ENCODE measurements around the gene FAM72B. TPM values are rescaled to one million over a fixed set of nuclear protein-coding genes. Genes with fewer than 3 reads are reported as not detected.
"Not testable (repeated sequence)": the region's sequence is repeated elsewhere in the genome, so short reads cannot be mapped to it uniquely, and the experiment has no call there.

Gene FAM72B
- 8.5 TPM for total RNA-seq
- polyA plus RNA-seq: 3.5 TPM
- long read RNA-seq, donor 1, partial matches to known transcripts: 0 of 3 reads
- long read RNA-seq, donor 1, other reads (novel, unspliced or antisense): 0 of 3 reads
- long read RNA-seq, donor 2, transcript FAM72B-202 (4 exons, 2,396 nt): major isoform, 11 of 12 reads
- long read RNA-seq, donor 2, partial matches to known transcripts: 0 of 12 reads
- long read RNA-seq, donor 2, other reads (novel, unspliced or antisense): 0 of 12 reads
- long read RNA-seq, donor 3, transcript FAM72B-202 (4 exons, 2,396 nt): major isoform, 7 of 7 reads
- long read RNA-seq, donor 3, partial matches to known transcripts: 0 of 7 reads
- long read RNA-seq, donor 3, other reads (novel, unspliced or antisense): 0 of 7 reads
- long read RNA-seq, donor 4, transcript FAM72B-202 (4 exons, 2,396 nt): major isoform, 5 of 5 reads
- long read RNA-seq, donor 4, partial matches to known transcripts: 0 of 5 reads
- long read RNA-seq, donor 4, other reads (novel, unspliced or antisense): 0 of 5 reads
- long read RNA-seq, donor 5, partial matches to known transcripts: 0 of 4 reads
- long read RNA-seq, donor 5, other reads (novel, unspliced or antisense): 0 of 4 reads
- long read RNA-seq, donor 6, transcript FAM72B-202 (4 exons, 2,396 nt): major isoform, 10 of 11 reads
- long read RNA-seq, donor 6, partial matches to known transcripts: 0 of 11 reads
- long read RNA-seq, donor 6, other reads (novel, unspliced or antisense): 0 of 11 reads
- long read RNA-seq, donor 7, transcript FAM72B-202 (4 exons, 2,396 nt): major isoform, 6 of 7 reads
- long read RNA-seq, donor 7, partial matches to known transcripts: 0 of 7 reads
- long read RNA-seq, donor 7, other reads (novel, unspliced or antisense): 0 of 7 reads
- long read RNA-seq, donor 8, partial matches to known transcripts: 0 of 1 reads
- long read RNA-seq, donor 8, other reads (novel, unspliced or antisense): 0 of 1 reads
- long read RNA-seq, donor 9, partial matches to known transcripts: 0 of 1 reads
- long read RNA-seq, donor 9, other reads (novel, unspliced or antisense): 0 of 1 reads
- long read RNA-seq, donor 10, transcript FAM72B-202 (4 exons, 2,396 nt): major isoform, 5 of 7 reads
- long read RNA-seq, donor 10, partial matches to known transcripts: 0 of 7 reads
- long read RNA-seq, donor 10, other reads (novel, unspliced or antisense): 0 of 7 reads

DNA sequence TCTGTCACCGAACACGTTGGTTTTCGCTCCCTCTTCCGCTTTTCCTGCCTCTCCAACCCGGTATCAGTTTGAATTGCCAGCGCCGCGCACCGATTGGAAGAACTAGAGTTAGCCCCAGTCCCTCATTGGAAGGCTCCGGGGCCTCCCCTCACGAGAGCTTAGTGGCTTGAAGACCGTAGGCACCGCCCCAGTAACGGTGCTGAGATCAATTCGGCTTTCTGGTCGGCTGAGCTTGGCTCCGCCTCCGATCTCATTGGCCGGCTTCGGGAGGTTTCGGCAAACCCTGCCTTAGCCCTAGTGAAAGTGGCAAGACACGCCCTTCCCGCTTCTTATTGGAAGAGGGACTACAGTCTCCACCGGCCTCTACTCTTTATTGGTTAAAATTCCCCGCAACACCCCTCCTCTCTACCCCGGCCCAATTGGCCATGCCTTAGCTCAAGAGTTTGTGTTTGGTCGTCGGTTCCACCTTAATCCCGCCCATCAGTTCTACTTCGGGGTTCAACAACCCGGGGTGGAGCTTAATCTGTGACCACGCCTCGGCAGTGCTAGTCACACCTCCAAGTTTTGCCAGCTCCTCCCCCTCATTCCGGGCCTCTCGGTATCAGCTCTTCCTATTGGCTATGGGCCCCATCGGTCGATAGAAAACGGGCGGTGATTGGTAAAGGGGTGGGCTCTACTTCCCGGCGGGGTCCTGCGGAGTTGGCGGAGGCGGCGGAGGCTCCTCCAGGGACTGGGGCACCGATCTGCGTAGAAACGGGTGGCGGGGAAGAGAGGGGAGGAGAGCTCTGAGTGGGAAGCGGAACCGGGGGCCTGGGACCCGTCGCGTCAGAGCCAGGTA is at the start of gene FAM72B, which contains the start of gene SRGAP2C:
FAM72B (minus strand) TSS at position 51 of the 838 bp plus-strand sequence. CDS start 851 bp downstream, outside the sequence.
SRGAP2C (plus strand) TSS at position 686 of the 838 bp plus-strand sequence. CDS start 2,472 bp downstream, outside the sequence.
- under 1% methylated on average over 39 of the region's 54 CpGs for WGBS
- H3K4me3 ChIP-seq (ENCODE audit: low read length in 2 of 2): peak within 1 kb of the TSS; percentile 27 to 43
- not testable (repeated sequence) for H3K4me1 ChIP-seq (ENCODE audit: control insufficient read depth in 2 of 2, insufficient read depth in 2 of 2, low read length in 2 of 2); H3K9me3 ChIP-seq (ENCODE audit: control insufficient read depth in 2 of 2, insufficient read depth in 1 of 2, low read length in 1 of 2); H3K36me3 ChIP-seq (ENCODE audit: control insufficient read depth in 2 of 2, insufficient read depth in 2 of 2, low read length in 1 of 2); H3K27ac ChIP-seq (ENCODE audit: low read depth in 1 of 2, low read length in 1 of 2); H3K27me3 ChIP-seq (ENCODE audit: control insufficient read depth in 2 of 2, insufficient read depth in 1 of 2, low read length in 1 of 2)
- peak; percentile 70 to 97 (median 91) for DNase-seq (ENCODE audit: low read depth in 6 of 9, low spot score in 9 of 9)

- not testable (repeated sequence) for H3K9me3 ChIP-seq (ENCODE audit: control insufficient read depth in 2 of 2, insufficient read depth in 1 of 2, low read length in 1 of 2); H3K27ac ChIP-seq (ENCODE audit: low read depth in 1 of 2, low read length in 1 of 2); H3K4me1 ChIP-seq (ENCODE audit: control insufficient read depth in 2 of 2, insufficient read depth in 2 of 2, low read length in 2 of 2); DNase-seq (ENCODE audit: low read depth in 6 of 9, low spot score in 9 of 9); H3K36me3 ChIP-seq (ENCODE audit: control insufficient read depth in 2 of 2, insufficient read depth in 2 of 2, low read length in 1 of 2); H3K27me3 ChIP-seq (ENCODE audit: control insufficient read depth in 2 of 2, insufficient read depth in 1 of 2, low read length in 1 of 2); H3K4me3 ChIP-seq (ENCODE audit: low read length in 2 of 2)
- WGBS: 40% methylated on average over 1 of the region's 4 CpGs
Measured at GRCh38 chr1:121232445-121233125, 48.4 kb upstream of the FAM72B start.

GRCh38 chr1:121230636-121231035 is 46.5 kb upstream of the FAM72B start:
- H3K4me3 ChIP-seq (ENCODE audit: low read length in 2 of 2); H3K27me3 ChIP-seq (ENCODE audit: control insufficient read depth in 2 of 2, insufficient read depth in 1 of 2, low read length in 1 of 2); DNase-seq (ENCODE audit: low read depth in 6 of 9, low spot score in 9 of 9); H3K9me3 ChIP-seq (ENCODE audit: control insufficient read depth in 2 of 2, insufficient read depth in 1 of 2, low read length in 1 of 2); H3K27ac ChIP-seq (ENCODE audit: low read depth in 1 of 2, low read length in 1 of 2); H3K4me1 ChIP-seq (ENCODE audit: control insufficient read depth in 2 of 2, insufficient read depth in 2 of 2, low read length in 2 of 2); H3K36me3 ChIP-seq (ENCODE audit: control insufficient read depth in 2 of 2, insufficient read depth in 2 of 2, low read length in 1 of 2): not testable (repeated sequence)
- WGBS: 93% methylated on average over 1 of the region's 4 CpGs

GRCh38 chr1:121227544-121228330 is 43.6 kb upstream of the FAM72B start:
- DNase-seq (ENCODE audit: low read depth in 6 of 9, low spot score in 9 of 9); H3K27ac ChIP-seq (ENCODE audit: low read depth in 1 of 2, low read length in 1 of 2); H3K4me3 ChIP-seq (ENCODE audit: low read length in 2 of 2); H3K36me3 ChIP-seq (ENCODE audit: control insufficient read depth in 2 of 2, insufficient read depth in 2 of 2, low read length in 1 of 2); H3K4me1 ChIP-seq (ENCODE audit: control insufficient read depth in 2 of 2, insufficient read depth in 2 of 2, low read length in 2 of 2); H3K27me3 ChIP-seq (ENCODE audit: control insufficient read depth in 2 of 2, insufficient read depth in 1 of 2, low read length in 1 of 2); H3K9me3 ChIP-seq (ENCODE audit: control insufficient read depth in 2 of 2, insufficient read depth in 1 of 2, low read length in 1 of 2): not testable (repeated sequence)
- 92% methylated on average over 4 of the region's 9 CpGs for WGBS

DNA sequence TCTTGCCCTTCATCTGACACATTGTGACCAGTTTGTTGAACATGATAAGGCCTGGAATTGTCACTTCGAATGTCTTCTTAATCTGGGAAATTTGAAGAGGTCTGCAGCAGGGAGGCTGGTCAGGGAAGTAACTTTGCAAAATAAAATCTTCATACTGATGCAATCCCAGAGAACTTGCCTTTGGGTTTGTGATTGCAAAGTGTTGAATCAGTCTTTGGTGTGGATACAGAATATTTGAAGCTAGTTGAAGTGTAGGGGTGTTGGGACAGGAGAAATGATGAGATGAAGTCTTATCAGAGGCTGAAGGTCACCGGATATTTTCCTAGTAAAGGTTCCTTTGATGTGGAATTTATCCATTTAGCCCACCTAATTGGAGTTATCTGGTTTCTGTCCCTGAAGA is 42.8 kb upstream of the FAM72B start:
- H3K27me3 ChIP-seq (ENCODE audit: control insufficient read depth in 2 of 2, insufficient read depth in 1 of 2, low read length in 1 of 2); H3K36me3 ChIP-seq (ENCODE audit: control insufficient read depth in 2 of 2, insufficient read depth in 2 of 2, low read length in 1 of 2); DNase-seq (ENCODE audit: low read depth in 6 of 9, low spot score in 9 of 9); H3K9me3 ChIP-seq (ENCODE audit: control insufficient read depth in 2 of 2, insufficient read depth in 1 of 2, low read length in 1 of 2); H3K27ac ChIP-seq (ENCODE audit: low read depth in 1 of 2, low read length in 1 of 2); H3K4me3 ChIP-seq (ENCODE audit: low read length in 2 of 2); H3K4me1 ChIP-seq (ENCODE audit: control insufficient read depth in 2 of 2, insufficient read depth in 2 of 2, low read length in 2 of 2): not testable (repeated sequence)
- 100% methylated on average over 1 of the region's 2 CpGs for WGBS

DNA sequence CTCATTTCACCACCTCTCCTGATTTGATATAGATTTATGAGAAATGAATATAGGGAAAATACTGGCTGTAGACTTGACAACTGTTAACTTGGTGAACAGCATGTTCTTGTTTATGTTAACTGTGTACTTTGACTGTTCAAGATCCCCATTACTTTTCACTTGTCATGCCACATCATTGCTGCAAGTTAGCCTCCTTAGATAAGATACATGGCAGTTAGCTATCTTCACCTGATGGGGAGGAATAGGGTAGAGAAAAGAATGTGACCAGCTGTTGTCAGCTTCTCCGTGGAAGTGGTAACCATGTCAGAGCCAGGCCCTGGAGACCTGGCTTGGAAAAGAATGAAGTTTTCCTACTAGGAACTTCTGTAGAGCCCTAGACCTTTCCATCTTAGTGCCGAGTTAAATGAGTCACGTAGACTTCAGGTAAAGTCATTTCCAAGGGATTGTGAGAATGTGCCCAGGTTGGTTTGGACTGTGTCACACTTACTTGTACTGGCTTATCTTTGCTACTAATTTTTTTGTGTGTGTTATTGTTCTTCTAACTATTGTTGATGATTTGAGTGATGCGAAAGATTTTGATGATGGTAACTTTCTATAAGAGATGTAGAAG is 42.3 kb upstream of the FAM72B start:
- not testable (repeated sequence) for H3K36me3 ChIP-seq (ENCODE audit: control insufficient read depth in 2 of 2, insufficient read depth in 2 of 2, low read length in 1 of 2); H3K9me3 ChIP-seq (ENCODE audit: control insufficient read depth in 2 of 2, insufficient read depth in 1 of 2, low read length in 1 of 2); H3K4me3 ChIP-seq (ENCODE audit: low read length in 2 of 2); H3K27ac ChIP-seq (ENCODE audit: low read depth in 1 of 2, low read length in 1 of 2); DNase-seq (ENCODE audit: low read depth in 6 of 9, low spot score in 9 of 9); H3K27me3 ChIP-seq (ENCODE audit: control insufficient read depth in 2 of 2, insufficient read depth in 1 of 2, low read length in 1 of 2); H3K4me1 ChIP-seq (ENCODE audit: control insufficient read depth in 2 of 2, insufficient read depth in 2 of 2, low read length in 2 of 2)
- 100% methylated on average over 2 of the region's 4 CpGs for WGBS

DNA sequence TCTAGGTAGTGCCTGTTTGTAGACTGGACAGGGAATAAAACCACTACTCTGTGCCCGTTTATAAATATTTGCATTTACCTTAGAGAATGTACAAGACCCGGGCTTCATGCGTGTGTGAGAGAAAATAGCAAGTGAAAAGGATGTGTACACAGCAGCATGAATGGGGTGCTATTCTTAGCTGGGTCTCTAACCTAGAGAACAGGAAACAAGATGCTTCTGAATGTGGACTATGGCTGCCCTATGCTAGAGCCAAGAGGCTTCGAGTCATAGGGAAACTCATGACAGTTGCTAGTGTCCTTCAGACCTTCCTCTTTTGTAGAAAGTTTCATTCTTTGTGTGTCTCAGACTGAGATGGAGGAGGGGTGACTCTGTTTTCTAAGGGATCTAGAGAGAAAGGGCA is 40.6 kb upstream of the FAM72B start:
- not testable (repeated sequence) for H3K36me3 ChIP-seq (ENCODE audit: control insufficient read depth in 2 of 2, insufficient read depth in 2 of 2, low read length in 1 of 2); H3K27me3 ChIP-seq (ENCODE audit: control insufficient read depth in 2 of 2, insufficient read depth in 1 of 2, low read length in 1 of 2); H3K9me3 ChIP-seq (ENCODE audit: control insufficient read depth in 2 of 2, insufficient read depth in 1 of 2, low read length in 1 of 2); H3K4me1 ChIP-seq (ENCODE audit: control insufficient read depth in 2 of 2, insufficient read depth in 2 of 2, low read length in 2 of 2); H3K27ac ChIP-seq (ENCODE audit: low read depth in 1 of 2, low read length in 1 of 2); DNase-seq (ENCODE audit: low read depth in 6 of 9, low spot score in 9 of 9); H3K4me3 ChIP-seq (ENCODE audit: low read length in 2 of 2)
- 42% methylated on average over 3 of the region's 4 CpGs for WGBS
